ENCODE measurements around the gene TMEM134. TPM values are rescaled to one million over a fixed set of nuclear protein-coding genes. Genes with fewer than 3 reads are reported as not detected.

Gene TMEM134
- total RNA-seq, 3 donors from 2014 or later = 37.8 to 54.2 (median 42.3) TPM

- Histone ChIP-seq H3K36me3 (no peaks in the 10 kb centered on the region), H3K9me3 (no peaks in the 10 kb centered on the region), H3K27ac (peak within 1 kb of the TSS; percentile 68 to 83), H3K4me3 (peak within 1 kb of the TSS; percentile 12 to 63 (median 45)), H3K4me1 (peaks cover 10 to 13% of the 10 kb centered on the region in 2 donors), H3K27me3 (peaks cover 0 to 13% of the 10 kb centered on the region in 2 donors)
- TF ChIP-seq POLR2AphosphoS5 (IDR thresholded peaks at IDR 0.05) (no peak), POLR2A (IDR thresholded peaks at IDR 0.05) (no peak)
- TF ChIP-seq, protein P1, sequence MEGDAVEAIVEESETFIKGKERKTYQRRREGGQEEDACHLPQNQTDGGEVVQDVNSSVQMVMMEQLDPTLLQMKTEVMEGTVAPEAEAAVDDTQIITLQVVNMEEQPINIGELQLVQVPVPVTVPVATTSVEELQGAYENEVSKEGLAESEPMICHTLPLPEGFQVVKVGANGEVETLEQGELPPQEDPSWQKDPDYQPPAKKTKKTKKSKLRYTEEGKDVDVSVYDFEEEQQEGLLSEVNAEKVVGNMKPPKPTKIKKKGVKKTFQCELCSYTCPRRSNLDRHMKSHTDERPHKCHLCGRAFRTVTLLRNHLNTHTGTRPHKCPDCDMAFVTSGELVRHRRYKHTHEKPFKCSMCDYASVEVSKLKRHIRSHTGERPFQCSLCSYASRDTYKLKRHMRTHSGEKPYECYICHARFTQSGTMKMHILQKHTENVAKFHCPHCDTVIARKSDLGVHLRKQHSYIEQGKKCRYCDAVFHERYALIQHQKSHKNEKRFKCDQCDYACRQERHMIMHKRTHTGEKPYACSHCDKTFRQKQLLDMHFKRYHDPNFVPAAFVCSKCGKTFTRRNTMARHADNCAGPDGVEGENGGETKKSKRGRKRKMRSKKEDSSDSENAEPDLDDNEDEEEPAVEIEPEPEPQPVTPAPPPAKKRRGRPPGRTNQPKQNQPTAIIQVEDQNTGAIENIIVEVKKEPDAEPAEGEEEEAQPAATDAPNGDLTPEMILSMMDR (IDR thresholded peaks at IDR 0.05) = no peak
- no peak for DNase-seq (ENCODE audit: low spot score in 2 of 2)
- intact Hi-C loops (cut with DNase I; ENCODE audit: low total_unique reads) = no loop called here
These were observed 53.3 kb downstream of the TMEM134 start, which contains the start of gene CARNS1 for GRCh38 chr11:67415501-67416304. TSS of gene CARNS1 (plus strand) at chr11:67415678. CDS start at chr11:67416200, 522 bp downstream.

- DNase-seq (ENCODE audit: low spot score in 2 of 2) = no peak
- intact Hi-C loops (cut with DNase I; ENCODE audit: low total_unique reads) = no loop called here
- Histone ChIP-seq H3K4me3 (no peak overlapping the region), H3K27me3 (peaks cover 0 to 15% of the 10 kb centered on the region in 2 donors), H3K4me1 (peaks cover under 1 to 6% of the 10 kb centered on the region in 2 donors), H3K9me3 (no peaks in the 10 kb centered on the region), H3K36me3 (no peaks in the 10 kb centered on the region), H3K27ac (no peak overlapping the region)
- TF ChIP-seq, protein P1 (IDR thresholded peaks at IDR 0.05) = no peak
- TF ChIP-seq POLR2A (IDR thresholded peaks at IDR 0.05) = no peak
- TF ChIP-seq POLR2AphosphoS5 (IDR thresholded peaks at IDR 0.05) = no peak
These were observed 55.7 kb downstream of the TMEM134 start for GRCh38 chr11:67413266-67413849.

- Histone ChIP-seq H3K4me1 (peaks cover 0 to 6% of the 10 kb centered on the region in 2 donors), H3K27me3 (peaks cover 0 to 15% of the 10 kb centered on the region in 2 donors), H3K4me3 (no peak overlapping the region), H3K27ac (no peak overlapping the region), H3K9me3 (no peaks in the 10 kb centered on the region), H3K36me3 (no peaks in the 10 kb centered on the region)
- DNase-seq (ENCODE audit: low spot score in 2 of 2) = no peak
- TF ChIP-seq POLR2AphosphoS5 (IDR thresholded peaks at IDR 0.05) = no peak
- TF ChIP-seq, protein P1 (IDR thresholded peaks at IDR 0.05) = no peak
- no peak for TF ChIP-seq POLR2A (IDR thresholded peaks at IDR 0.05)
- intact Hi-C loops (cut with DNase I; ENCODE audit: low total_unique reads) = no loop called here
These were observed 56.4 kb downstream of the TMEM134 start for GRCh38 chr11:67412495-67413179.

DNA sequence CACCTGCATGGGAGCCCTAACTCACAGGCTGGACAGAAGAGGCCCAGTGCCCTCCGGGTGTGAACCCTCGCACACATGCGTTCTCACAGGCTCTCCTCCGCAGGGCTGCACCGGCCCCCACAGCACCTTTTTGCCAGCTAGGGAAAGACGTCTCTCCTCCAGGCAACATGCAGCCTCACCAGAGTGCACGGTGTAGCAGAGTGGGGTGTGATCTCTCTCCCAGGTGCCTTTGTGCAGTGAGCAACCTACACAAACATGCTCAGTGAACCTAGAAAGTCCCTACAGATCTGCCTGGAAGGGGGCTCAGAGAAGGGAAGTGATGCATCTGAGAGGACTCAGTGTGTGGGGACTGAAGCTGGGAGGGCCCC, 57.3 kb downstream of the TMEM134 start:
- no peak for DNase-seq (ENCODE audit: low spot score in 2 of 2)
- H3K9me3 ChIP-seq = no peaks in the 10 kb centered on the region
- no peaks in the 10 kb centered on the region for H3K36me3 ChIP-seq
- H3K27me3 ChIP-seq = peaks cover 0 to 15% of the 10 kb centered on the region in 2 donors
- no peak overlapping the region for H3K4me3 ChIP-seq
- peaks cover 0 to 6% of the 10 kb centered on the region in 2 donors for H3K4me1 ChIP-seq
- H3K27ac ChIP-seq = no peak overlapping the region
- TF ChIP-seq POLR2A (IDR thresholded peaks at IDR 0.05) (no peak), POLR2AphosphoS5 (IDR thresholded peaks at IDR 0.05) (no peak)
- TF ChIP-seq, protein P1 (IDR thresholded peaks at IDR 0.05) = no peak
- intact Hi-C loops (cut with DNase I; ENCODE audit: low total_unique reads) = no loop called here

Other genes with a start within 250 kb of the TMEM134 start
- 10 to 100 TPM; 41.1 to 52.8 (median 52.1) TPM for gene GRK2, start 202.8 kb downstream of the TMEM134 start, total RNA-seq
- 10 to 100 TPM; 23.7 to 51.8 (median 40.7) TPM for gene ANKRD13D, start 179.9 kb downstream of the TMEM134 start, total RNA-seq
- 10 to 100 TPM; 28.8 to 55.2 (median 34.4) TPM for gene SSH3, start 165.7 kb downstream of the TMEM134 start, total RNA-seq
- gene POLD4, start 115.7 kb downstream of the TMEM134 start, total RNA-seq = 10 to 100 TPM; 48.7 to 91.5 (median 69.2) TPM
- 10 to 100 TPM in 2 of 3 donors, 1 to 10 TPM in 1; 3.2 to 11.1 (median 10.2) TPM for gene CLCF1, start 95.7 kb downstream of the TMEM134 start, total RNA-seq
- 10 to 100 TPM; 11.0 to 31.0 (median 24.6) TPM for gene RAD9A, start 77.3 kb downstream of the TMEM134 start, total RNA-seq
- 10 to 100 TPM; 73.1 to 91.9 (median 76.7) TPM for gene PPP1CA, start 67.4 kb downstream of the TMEM134 start, total RNA-seq
- 1 to 10 TPM in 2 of 3 donors, under 1 TPM in 1; 0.66 to 2.0 (median 1.6) TPM for gene TBC1D10C, start 65.2 kb downstream of the TMEM134 start, total RNA-seq
- gene CARNS1, start 53.6 kb downstream of the TMEM134 start, total RNA-seq = 1 to 10 TPM in 1 of 3 donors, under 1 TPM in 2; 0.16 to 4.2 (median 0.66) TPM
- gene RPS6KB2, start 40.8 kb downstream of the TMEM134 start, total RNA-seq = 10 to 100 TPM; 28.0 to 41.6 (median 40.1) TPM
- 1 to 10 TPM; 2.1 to 9.2 (median 8.0) TPM for gene PTPRCAP, start 31.6 kb downstream of the TMEM134 start, total RNA-seq
- gene CORO1B, start 25.8 kb downstream of the TMEM134 start, total RNA-seq = 10 to 100 TPM; 73.6 to 84.3 (median 80.0) TPM
- gene GPR152, start 16.5 kb downstream of the TMEM134 start, total RNA-seq = not detected
- gene CABP4, start 13.9 kb downstream of the TMEM134 start, total RNA-seq = 10 to 100 TPM in 1 of 3 donors, 1 to 10 TPM in 2; 3.5 to 10.7 (median 3.9) TPM
- 10 to 100 TPM; 66.4 to 84.5 (median 69.8) TPM for gene AIP, start 13.8 kb upstream of the TMEM134 start, total RNA-seq
- gene PITPNM1, start 36.1 kb upstream of the TMEM134 start, total RNA-seq = 10 to 100 TPM in 2 of 3 donors, 1 to 10 TPM in 1; 6.4 to 20.0 (median 11.7) TPM
- 10 to 100 TPM; 32.1 to 35.4 (median 32.8) TPM for gene CDK2AP2, start 38.9 kb upstream of the TMEM134 start, total RNA-seq
- not detected for gene CABP2, start 54.2 kb upstream of the TMEM134 start, total RNA-seq
- gene GSTP1, start 114.6 kb upstream of the TMEM134 start, total RNA-seq = 1,000 to 10,000 TPM in 2 of 3 donors, 100 to 1,000 TPM in 1; 552 to 1,029 (median 1,013) TPM
- 100 to 1,000 TPM; 159 to 222 (median 186) TPM for gene NDUFV1, start 137.7 kb upstream of the TMEM134 start, total RNA-seq
- gene NUDT8, start 160.7 kb upstream of the TMEM134 start, total RNA-seq = 10 to 100 TPM in 2 of 3 donors, 1 to 10 TPM in 1; 9.7 to 15.1 (median 12.0) TPM
- not detected for gene TBX10, start 170.5 kb upstream of the TMEM134 start, total RNA-seq
- gene ACY3, start 181.5 kb upstream of the TMEM134 start, total RNA-seq = under 1 TPM in 2 of 3 donors, not detected in 1; 0.66 to 0.73 TPM
- 10 to 100 TPM in 2 of 3 donors, under 1 TPM in 1; 0.32 to 62.3 (median 44.1) TPM for gene ALDH3B2, start 205.4 kb upstream of the TMEM134 start, total RNA-seq